ENCODE results near the gene SERINC4.
"Not testable (repeated sequence)": the region's sequence is repeated elsewhere in the genome, so short reads cannot be mapped to it uniquely, and the experiment has no call there.

Gene SERINC4

GRCh38 chr15:43763819-43764446, 36.1 kb downstream of the SERINC4 start:
- Histone ChIP-seq H3K27me3 (ENCODE audit: control insufficient read depth in 5 of 5, insufficient read depth in 4 of 5, low read length in 5 of 5) (no peaks in the 10 kb centered on the region), H3K9ac (ENCODE audit: low read length in 5 of 5) (no peak overlapping the region), H3K9me3 (ENCODE audit: control insufficient read depth in 5 of 5, low read length in 5 of 5) (no peaks in the 10 kb centered on the region), H3K27ac (ENCODE audit: low read depth, low read length) (no peak overlapping the region), H3K4me1 (ENCODE audit: control insufficient read depth in 5 of 5, insufficient read depth in 5 of 5, low read length in 5 of 5) (no peaks in the 10 kb centered on the region), H3K4me3 (ENCODE audit: low read depth in 1 of 5, low read length in 5 of 5) (no peak overlapping the region), H3K36me3 (ENCODE audit: control insufficient read depth in 5 of 5, insufficient read depth in 5 of 5, low read length in 5 of 5) (peaks cover 45 to 92% (median 84%) of the 10 kb centered on the region in 5 donors)

GRCh38 chr15:43762824-43763223, 37.2 kb downstream of the SERINC4 start:
- Histone ChIP-seq H3K9ac (ENCODE audit: low read length in 5 of 5) (no peak overlapping the region), H3K9me3 (ENCODE audit: control insufficient read depth in 5 of 5, low read length in 5 of 5) (no peaks in the 10 kb centered on the region), H3K4me3 (ENCODE audit: low read depth in 1 of 5, low read length in 5 of 5) (no peak overlapping the region), H3K36me3 (ENCODE audit: control insufficient read depth in 5 of 5, insufficient read depth in 5 of 5, low read length in 5 of 5) (peaks cover 38 to 91% (median 76%) of the 10 kb centered on the region in 5 donors), H3K27ac (ENCODE audit: low read depth, low read length) (no peak overlapping the region), H3K27me3 (ENCODE audit: control insufficient read depth in 5 of 5, insufficient read depth in 4 of 5, low read length in 5 of 5) (no peaks in the 10 kb centered on the region), H3K4me1 (ENCODE audit: control insufficient read depth in 5 of 5, insufficient read depth in 5 of 5, low read length in 5 of 5) (no peaks in the 10 kb centered on the region)

GRCh38 chr15:43751885-43752284, 48.1 kb downstream of the SERINC4 start:
- H3K9me3 ChIP-seq (ENCODE audit: control insufficient read depth in 5 of 5, low read length in 5 of 5): no peaks in the 10 kb centered on the region
- no peak overlapping the region for H3K9ac ChIP-seq (ENCODE audit: low read length in 5 of 5)
- H3K27ac ChIP-seq (ENCODE audit: low read depth, low read length): no peak overlapping the region
- peaks cover 7 to 32% (median 17%) of the 10 kb centered on the region in 5 donors for H3K36me3 ChIP-seq (ENCODE audit: control insufficient read depth in 5 of 5, insufficient read depth in 5 of 5, low read length in 5 of 5)
- no peak overlapping the region for H3K4me3 ChIP-seq (ENCODE audit: low read depth in 1 of 5, low read length in 5 of 5)
- no peaks in the 10 kb centered on the region for H3K27me3 ChIP-seq (ENCODE audit: control insufficient read depth in 5 of 5, insufficient read depth in 4 of 5, low read length in 5 of 5)
- H3K4me1 ChIP-seq (ENCODE audit: control insufficient read depth in 5 of 5, insufficient read depth in 5 of 5, low read length in 5 of 5): peaks cover 0 to 34% (median 29%) of the 10 kb centered on the region in 5 donors

GRCh38 chr15:43749690-43750345, 50.2 kb downstream of the SERINC4 start:
- Histone ChIP-seq H3K27me3 (ENCODE audit: control insufficient read depth in 5 of 5, insufficient read depth in 4 of 5, low read length in 5 of 5) (no peaks in the 10 kb centered on the region), H3K4me1 (ENCODE audit: control insufficient read depth in 5 of 5, insufficient read depth in 5 of 5, low read length in 5 of 5) (peaks cover 0 to 40% (median 34%) of the 10 kb centered on the region in 5 donors), H3K36me3 (ENCODE audit: control insufficient read depth in 5 of 5, insufficient read depth in 5 of 5, low read length in 5 of 5) (peaks cover 0 to 20% (median 7%) of the 10 kb centered on the region in 5 donors), H3K4me3 (ENCODE audit: low read depth in 1 of 5, low read length in 5 of 5) (peak overlapping the region in 3 of 5 donors; percentile 18 to 29 (median 22)), H3K27ac (ENCODE audit: low read depth, low read length) (no peak overlapping the region), H3K9ac (ENCODE audit: low read length in 5 of 5) (peak overlapping the region in 1 of 5 donors; percentile 24), H3K9me3 (ENCODE audit: control insufficient read depth in 5 of 5, low read length in 5 of 5) (no peaks in the 10 kb centered on the region)

GRCh38 chr15:43748376-43748775, 51.6 kb downstream of the SERINC4 start:
- Histone ChIP-seq H3K9ac (ENCODE audit: low read length in 5 of 5) (no peak overlapping the region), H3K9me3 (ENCODE audit: control insufficient read depth in 5 of 5, low read length in 5 of 5) (no peaks in the 10 kb centered on the region), H3K4me1 (ENCODE audit: control insufficient read depth in 5 of 5, insufficient read depth in 5 of 5, low read length in 5 of 5) (peaks cover 0 to 40% (median 34%) of the 10 kb centered on the region in 5 donors), H3K4me3 (ENCODE audit: low read depth in 1 of 5, low read length in 5 of 5) (no peak overlapping the region), H3K36me3 (ENCODE audit: control insufficient read depth in 5 of 5, insufficient read depth in 5 of 5, low read length in 5 of 5) (peaks cover 0 to 10% (median 1%) of the 10 kb centered on the region in 5 donors), H3K27me3 (ENCODE audit: control insufficient read depth in 5 of 5, insufficient read depth in 4 of 5, low read length in 5 of 5) (no peaks in the 10 kb centered on the region), H3K27ac (ENCODE audit: low read depth, low read length) (no peak overlapping the region)

- H3K27me3 ChIP-seq (ENCODE audit: control insufficient read depth in 5 of 5, insufficient read depth in 4 of 5, low read length in 5 of 5); H3K9me3 ChIP-seq (ENCODE audit: control insufficient read depth in 5 of 5, low read length in 5 of 5); H3K36me3 ChIP-seq (ENCODE audit: control insufficient read depth in 5 of 5, insufficient read depth in 5 of 5, low read length in 5 of 5): not testable (repeated sequence)
- H3K4me1 ChIP-seq (ENCODE audit: control insufficient read depth in 5 of 5, insufficient read depth in 5 of 5, low read length in 5 of 5): peaks cover 0 to 40% (median 34%) of the 10 kb centered on the region in 5 donors
- peak overlapping the region; percentile 60 to 88 (median 79) for H3K9ac ChIP-seq (ENCODE audit: low read length in 5 of 5)
- H3K4me3 ChIP-seq (ENCODE audit: low read depth in 1 of 5, low read length in 5 of 5): peak overlapping the region; percentile 69 to 86 (median 78)
- peak overlapping the region; percentile 80 for H3K27ac ChIP-seq (ENCODE audit: low read depth, low read length)
Measured at GRCh38 chr15:43746903-43747309, 53.1 kb downstream of the SERINC4 start.

GRCh38 chr15:43746245-43746902, 53.6 kb downstream of the SERINC4 start, which contains the start of gene PDIA3:
TSS of gene PDIA3 (plus strand) at chr15:43746438. CDS start at chr15:43746540, 102 bp downstream.
- not testable (repeated sequence) for H3K27me3 ChIP-seq (ENCODE audit: control insufficient read depth in 5 of 5, insufficient read depth in 4 of 5, low read length in 5 of 5); H3K9me3 ChIP-seq (ENCODE audit: control insufficient read depth in 5 of 5, low read length in 5 of 5); H3K36me3 ChIP-seq (ENCODE audit: control insufficient read depth in 5 of 5, insufficient read depth in 5 of 5, low read length in 5 of 5)
- H3K4me1 ChIP-seq (ENCODE audit: control insufficient read depth in 5 of 5, insufficient read depth in 5 of 5, low read length in 5 of 5): peaks cover 0 to 40% (median 34%) of the 10 kb centered on the region in 5 donors
- H3K4me3 ChIP-seq (ENCODE audit: low read depth in 1 of 5, low read length in 5 of 5): peak within 1 kb of the TSS; percentile 69 to 86 (median 78)
- H3K9ac ChIP-seq (ENCODE audit: low read length in 5 of 5): peak within 1 kb of the TSS; percentile 60 to 88 (median 79)
- H3K27ac ChIP-seq (ENCODE audit: low read depth, low read length): peak within 1 kb of the TSS; percentile 80
